Glutamatergic neuron (in vitro differentiated cells): ENCODE results near the gene GAL. TPM values are rescaled to one million over a fixed set of nuclear protein-coding genes. Genes with fewer than 3 reads are reported as not detected.
A peak's percentile ranks its signal among the peaks of the same experiment; 100 is the strongest.

Experiments
- DNase-seq: peaks from one replicate; pipeline ENCODE4 v3.0.0; 2022
- H3K27ac Mint-ChIP-seq: one replicate; pipeline ENCODE4 v1.8.0; 2020; ENCODE audit warnings: mild to moderate bottlenecking, mixed read lengths, inconsistent platforms; ENCODE audit not compliant: unreplicated experiment
- H3K27me3 Mint-ChIP-seq: one replicate; pipeline ENCODE4 v1.8.0; 2020; ENCODE audit warnings: mild to moderate bottlenecking, moderate library complexity, mixed read lengths, inconsistent platforms; ENCODE audit not compliant: unreplicated experiment
- H3K36me3 Mint-ChIP-seq: one replicate; pipeline ENCODE4 v1.8.0; 2020; ENCODE audit warnings: mild to moderate bottlenecking, mixed read lengths, inconsistent platforms; ENCODE audit not compliant: unreplicated experiment
- H3K4me1 Mint-ChIP-seq: one replicate; pipeline ENCODE4 v1.8.0; 2020; ENCODE audit warnings: mild to moderate bottlenecking, low read depth, mixed read lengths, inconsistent platforms; ENCODE audit not compliant: unreplicated experiment
- H3K4me3 Mint-ChIP-seq: one replicate; pipeline ENCODE4 v1.8.0; 2020; ENCODE audit warnings: mild to moderate bottlenecking, mixed read lengths, inconsistent platforms; ENCODE audit not compliant: unreplicated experiment
- H3K9me3 Mint-ChIP-seq: one replicate; pipeline ENCODE4 v1.8.0; 2020; ENCODE audit warnings: mild to moderate bottlenecking, moderate library complexity, mixed read lengths, inconsistent platforms; ENCODE audit not compliant: unreplicated experiment
- CTCF ChIP-seq: fragments of 200-600 bp; sonication (generic); IDR thresholded peaks from one replicate; pipeline ENCODE4 v1.5.0; 2021; ENCODE audit not compliant: partially characterized antibody, unreplicated experiment
- total RNA-seq: library from RNA; stranded (reverse); fragmentation: NEBNext Ultra II Directional; extraction: Animal tissue kit (Norgen Biotek cat#: 25700); gene quantifications from one replicate; pipeline ENCODE4 v1.2.1, GENCODE V29; 2021; ENCODE audit not compliant: unreplicated experiment

The GAL gene
- total RNA-seq, 1 donor from 2014 or later, result 37.6 TPM

- peaks cover 23% of the 10 kb centered on the region for H3K4me1 Mint-ChIP-seq
- peak overlapping the region; percentile 23 for H3K27ac Mint-ChIP-seq
- TF ChIP-seq CTCF, result no peak
- H3K9me3 Mint-ChIP-seq, result peaks cover 7% of the 10 kb centered on the region
- H3K36me3 Mint-ChIP-seq, result peaks cover 4% of the 10 kb centered on the region
- peak; percentile 9 for DNase-seq
- H3K4me3 Mint-ChIP-seq, result no peak overlapping the region
- H3K27me3 Mint-ChIP-seq, result peaks cover 5% of the 10 kb centered on the region
Observed at GRCh38 chr11:68674461-68674860, 9.9 kb upstream of the GAL start.

- Mint-ChIP-seq H3K27ac (peak overlapping the region; percentile 44), H3K9me3 (peaks cover 5% of the 10 kb centered on the region), H3K36me3 (peaks cover 4% of the 10 kb centered on the region), H3K27me3 (peaks cover 5% of the 10 kb centered on the region), H3K4me3 (no peak overlapping the region), H3K4me1 (peaks cover 23% of the 10 kb centered on the region)
- DNase-seq, result peak; percentile 74
- no peak for TF ChIP-seq CTCF
Observed at GRCh38 chr11:68677432-68677831, 6.9 kb upstream of the GAL start.

GRCh38 chr11:68678031-68678441 lies 6.3 kb upstream of the GAL start:
- Mint-ChIP-seq H3K27me3 (peaks cover 7% of the 10 kb centered on the region), H3K9me3 (peaks cover 5% of the 10 kb centered on the region), H3K4me1 (peaks cover 23% of the 10 kb centered on the region), H3K4me3 (no peak overlapping the region), H3K27ac (peak overlapping the region; percentile 33), H3K36me3 (peaks cover 4% of the 10 kb centered on the region)
- DNase-seq, result peak; percentile 10
- no peak for TF ChIP-seq CTCF

- Mint-ChIP-seq H3K36me3 (no peaks in the 10 kb centered on the region), H3K4me1 (peaks cover 13% of the 10 kb centered on the region), H3K27me3 (peaks cover 4% of the 10 kb centered on the region), H3K27ac (no peak overlapping the region), H3K4me3 (no peak overlapping the region), H3K9me3 (peaks cover 4% of the 10 kb centered on the region)
- no peak for TF ChIP-seq CTCF
- DNase-seq, result peak; percentile 9
Observed at GRCh38 chr11:68680541-68681231, 3.7 kb upstream of the GAL start.

- peak; percentile 12 for DNase-seq
- Mint-ChIP-seq H3K36me3 (no peaks in the 10 kb centered on the region), H3K27ac (peak overlapping the region; percentile 15), H3K27me3 (peaks cover 14% of the 10 kb centered on the region), H3K4me3 (no peak overlapping the region), H3K4me1 (peaks cover 8% of the 10 kb centered on the region), H3K9me3 (peaks cover 2% of the 10 kb centered on the region)
- no peak for TF ChIP-seq CTCF
Observed at GRCh38 chr11:68682531-68682961, 1.8 kb upstream of the GAL start.
